Vagina (tissue), 2 donors: ENCODE measurements around the gene PPFIA3. TPM values are rescaled to one million over a fixed set of nuclear protein-coding genes. Genes with fewer than 3 reads are reported as not detected.
A peak's percentile ranks its signal among the peaks of the same experiment; 100 is the strongest.

Experiments used
- DNase-seq, 2 donors: peaks; one replicate each; pipeline ENCODE4 v3.0.0-alpha.2; 2017; ENCODE audit errors: extremely low spot score in 2 of 2
- H3K27ac ChIP-seq: fragments of 200-600 bp; sonication (generic); one replicate; pipeline ENCODE4 v1.5.1; 2019
- H3K27me3 ChIP-seq: fragments of 200-600 bp; sonication (generic); one replicate; pipeline ENCODE4 v1.5.1; 2019
- H3K36me3 ChIP-seq, 2 donors: fragments of 200-600 bp; sonication (generic); one replicate each; pipeline ENCODE4 v1.5.1; 2017 to 2019
- H3K4me1 ChIP-seq: fragments of 200-600 bp; sonication (generic); one replicate; pipeline ENCODE4 v1.5.1; 2019
- H3K4me3 ChIP-seq, 2 donors: fragments of 200-600 bp; sonication (generic); 1 replicate in 1 of 2; 2 replicates in 1 of 2; pipeline ENCODE4 v1.5.1; 2016 to 2019
- H3K9me3 ChIP-seq: fragments of 200-600 bp; sonication (generic); one replicate; pipeline ENCODE4 v1.5.1; 2019
- POLR2A ChIP-seq, 2 donors: fragments of 450-650 bp; IDR thresholded peaks; one replicate each; pipeline ENCODE4 v1.6.1; 2017; ENCODE audit warnings: antibody characterized with exemption in 2 of 2, mild to moderate bottlenecking in 2 of 2, moderate library complexity in 2 of 2
- POLR2AphosphoS5 ChIP-seq, 2 donors: sonication (generic); formaldehyde crosslinking; IDR thresholded peaks; one replicate each; pipeline ENCODE4 v1.9.0; 2017; ENCODE audit warnings: antibody characterized with exemption in 2 of 2, mild to moderate bottlenecking in 2 of 2, low read depth in 1 of 2; ENCODE audit not compliant: insufficient read depth in 1 of 2
- intact Hi-C: fragments of 100-400 bp; cut with DNase I; formaldehyde crosslinking; loops from one replicate; pipeline ENCODE4 v1.15.1; 2023
- total RNA-seq: library from RNA; depleted of rRNA; stranded (reverse); fragments of >200 nt; gene quantifications from one replicate; pipeline ENCODE4 v1.2.3, GENCODE V29; 2016
- TF ChIP-seq, protein P1 (sequence below), 3 experiments: fragments of 450-650 bp in 2 of 3; fragments of 200-600 bp in 1 of 3; sonication (generic) in 1 of 3; IDR thresholded peaks; one replicate each; pipeline ENCODE4 v1.5.1; 2017 to 2019; ENCODE audit warnings: antibody characterized with exemption in 3 of 3, mild to moderate bottlenecking in 2 of 3, moderate library complexity in 2 of 3

The PPFIA3 gene
- total RNA-seq, 1 donor from 2014 or later = 4.7 TPM

DNA sequence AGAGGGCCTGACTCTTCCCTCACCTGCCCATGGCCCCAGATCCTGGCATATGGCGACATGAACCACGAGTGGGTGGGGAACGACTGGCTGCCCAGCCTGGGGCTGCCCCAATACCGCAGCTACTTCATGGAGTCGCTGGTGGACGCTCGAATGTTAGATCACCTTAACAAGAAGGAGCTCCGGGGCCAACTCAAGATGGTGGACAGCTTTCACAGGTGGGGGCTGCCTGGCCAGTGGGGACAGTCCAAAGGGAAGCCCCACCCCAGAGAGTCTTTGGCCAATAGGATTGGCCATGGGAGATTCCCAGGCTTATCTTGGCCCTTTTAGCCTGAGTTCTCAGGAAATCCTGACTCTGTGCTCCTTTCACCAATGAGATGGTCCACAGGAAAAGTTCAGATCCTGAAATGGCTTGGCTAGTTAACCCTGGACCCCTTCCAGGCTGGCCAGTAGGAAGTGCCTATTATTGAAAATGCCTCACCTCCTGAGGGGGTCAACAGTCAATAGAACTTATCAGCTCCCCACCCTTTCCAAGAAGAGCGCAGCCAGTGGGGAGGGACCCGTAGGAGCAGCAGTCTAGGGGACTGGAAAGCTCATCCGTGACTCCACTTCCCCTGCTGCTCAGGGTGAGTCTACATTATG lies 28.8 kb downstream of the PPFIA3 start:
- H3K36me3 ChIP-seq = no peaks in the 10 kb centered on the region
- no peaks in the 10 kb centered on the region for H3K27me3 ChIP-seq
- peak overlapping the region; percentile 66 for H3K27ac ChIP-seq
- no peak for DNase-seq
- TF ChIP-seq POLR2AphosphoS5 (IDR thresholded peaks at IDR 0.05; ENCODE audit: insufficient read depth in 1 of 2, low read depth in 1 of 2) = no peak
- H3K4me3 ChIP-seq = peak overlapping the region; percentile 55 to 84
- intact Hi-C loops = loop anchor here (5.0 to 10.0 kb wide), 2 partner anchors 51 to 153 kb away; partner anchors contain the start of genes GYS1 and RUVBL2
- H3K9me3 ChIP-seq = no peaks in the 10 kb centered on the region
- H3K4me1 ChIP-seq = peaks cover 49% of the 10 kb centered on the region

DNA sequence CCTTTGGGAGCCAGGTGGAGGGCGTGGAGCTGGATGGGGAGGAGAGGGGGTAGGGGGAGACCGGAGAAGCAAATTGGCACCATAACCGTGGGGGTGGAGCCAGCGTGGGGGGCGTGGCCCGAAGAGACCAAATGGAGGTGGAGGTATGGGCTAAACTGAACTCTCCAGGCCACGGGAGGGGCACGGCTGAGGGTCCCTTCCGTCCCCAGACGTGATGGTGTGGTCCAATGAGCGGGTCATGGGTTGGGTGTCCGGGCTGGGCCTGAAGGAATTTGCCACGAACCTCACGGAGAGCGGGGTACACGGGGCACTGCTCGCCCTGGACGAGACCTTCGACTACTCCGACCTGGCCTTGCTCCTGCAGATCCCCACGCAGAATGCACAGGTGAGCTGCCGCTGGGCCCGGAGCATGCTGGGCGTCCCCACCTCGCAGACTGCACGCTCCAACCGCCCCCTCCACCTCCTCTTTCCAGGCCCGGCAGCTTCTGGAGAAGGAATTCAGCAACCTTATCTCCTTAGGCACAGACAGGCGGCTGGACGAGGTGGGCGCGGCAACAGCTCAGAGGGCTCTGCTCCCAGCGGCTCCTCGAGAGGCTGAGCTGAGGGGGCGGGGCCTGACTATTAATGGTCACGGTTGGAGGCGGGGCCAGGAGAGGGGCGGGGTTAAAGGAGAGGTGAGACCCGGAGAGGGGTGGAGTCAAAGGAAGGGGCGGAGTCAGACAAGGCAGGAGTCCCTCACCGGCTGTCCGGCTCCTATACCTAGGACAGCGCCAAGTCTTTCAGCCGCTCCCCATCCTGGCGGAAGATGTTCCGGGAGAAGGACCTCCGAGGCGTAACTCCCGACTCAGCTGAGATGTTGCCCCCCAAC lies 29.7 kb downstream of the PPFIA3 start:
- Histone ChIP-seq H3K27me3 (no peaks in the 10 kb centered on the region), H3K4me1 (peaks cover 48% of the 10 kb centered on the region), H3K9me3 (no peaks in the 10 kb centered on the region), H3K36me3 (no peaks in the 10 kb centered on the region), H3K4me3 (peak overlapping the region; percentile 55 to 84), H3K27ac (peak overlapping the region; percentile 66)
- intact Hi-C loops = loop anchor here (5.0 to 10.0 kb wide), 2 partner anchors 52 to 154 kb away; partner anchors contain the start of genes GYS1 and RUVBL2
- peak in 1 of 2 donors; percentile 51 for TF ChIP-seq POLR2A (IDR thresholded peaks at IDR 0.05)
- TF ChIP-seq, protein P1, sequence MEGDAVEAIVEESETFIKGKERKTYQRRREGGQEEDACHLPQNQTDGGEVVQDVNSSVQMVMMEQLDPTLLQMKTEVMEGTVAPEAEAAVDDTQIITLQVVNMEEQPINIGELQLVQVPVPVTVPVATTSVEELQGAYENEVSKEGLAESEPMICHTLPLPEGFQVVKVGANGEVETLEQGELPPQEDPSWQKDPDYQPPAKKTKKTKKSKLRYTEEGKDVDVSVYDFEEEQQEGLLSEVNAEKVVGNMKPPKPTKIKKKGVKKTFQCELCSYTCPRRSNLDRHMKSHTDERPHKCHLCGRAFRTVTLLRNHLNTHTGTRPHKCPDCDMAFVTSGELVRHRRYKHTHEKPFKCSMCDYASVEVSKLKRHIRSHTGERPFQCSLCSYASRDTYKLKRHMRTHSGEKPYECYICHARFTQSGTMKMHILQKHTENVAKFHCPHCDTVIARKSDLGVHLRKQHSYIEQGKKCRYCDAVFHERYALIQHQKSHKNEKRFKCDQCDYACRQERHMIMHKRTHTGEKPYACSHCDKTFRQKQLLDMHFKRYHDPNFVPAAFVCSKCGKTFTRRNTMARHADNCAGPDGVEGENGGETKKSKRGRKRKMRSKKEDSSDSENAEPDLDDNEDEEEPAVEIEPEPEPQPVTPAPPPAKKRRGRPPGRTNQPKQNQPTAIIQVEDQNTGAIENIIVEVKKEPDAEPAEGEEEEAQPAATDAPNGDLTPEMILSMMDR (IDR thresholded peaks at IDR 0.05) = no peak
- peak; percentile 71 to 72 for TF ChIP-seq POLR2AphosphoS5 (IDR thresholded peaks at IDR 0.05; ENCODE audit: insufficient read depth in 1 of 2, low read depth in 1 of 2)
- no peak for DNase-seq

DNA sequence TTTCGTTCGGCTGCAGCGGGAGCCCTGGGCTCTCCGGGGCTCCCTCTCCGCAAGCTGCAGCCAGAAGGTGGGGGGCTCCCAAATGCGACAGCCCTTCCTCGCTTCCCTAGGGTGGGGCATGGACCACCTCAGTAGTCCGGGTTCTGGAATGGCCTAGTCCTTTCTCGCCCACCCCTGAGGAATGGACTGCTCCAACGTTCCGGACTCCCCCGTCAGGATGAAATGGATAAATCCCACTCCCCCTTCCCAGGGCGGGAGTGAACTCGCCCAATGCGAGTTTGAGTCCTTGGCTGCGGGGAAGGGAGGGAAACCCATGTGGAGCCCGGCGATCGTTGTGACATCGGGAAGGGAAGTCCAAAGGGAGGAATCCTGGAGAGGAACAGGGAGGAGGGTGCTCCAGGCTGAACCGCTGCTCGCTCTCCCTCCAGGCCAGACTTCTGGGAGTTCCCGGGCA lies 30.3 kb downstream of the PPFIA3 start:
- peak overlapping the region; percentile 55 to 84 for H3K4me3 ChIP-seq
- H3K36me3 ChIP-seq = no peaks in the 10 kb centered on the region
- H3K27ac ChIP-seq = peak overlapping the region; percentile 66
- DNase-seq = no peak
- H3K9me3 ChIP-seq = no peaks in the 10 kb centered on the region
- H3K4me1 ChIP-seq = peaks cover 48% of the 10 kb centered on the region
- no peaks in the 10 kb centered on the region for H3K27me3 ChIP-seq
- TF ChIP-seq, protein P1 (IDR thresholded peaks at IDR 0.05) = no peak
- TF ChIP-seq POLR2A (IDR thresholded peaks at IDR 0.05) (no peak), POLR2AphosphoS5 (IDR thresholded peaks at IDR 0.05; ENCODE audit: insufficient read depth in 1 of 2, low read depth in 1 of 2) (no peak)
- intact Hi-C loops = loop anchor here (5.0 to 10.0 kb wide), 2 partner anchors 52 to 155 kb away; partner anchors contain the start of genes GYS1 and RUVBL2

DNA sequence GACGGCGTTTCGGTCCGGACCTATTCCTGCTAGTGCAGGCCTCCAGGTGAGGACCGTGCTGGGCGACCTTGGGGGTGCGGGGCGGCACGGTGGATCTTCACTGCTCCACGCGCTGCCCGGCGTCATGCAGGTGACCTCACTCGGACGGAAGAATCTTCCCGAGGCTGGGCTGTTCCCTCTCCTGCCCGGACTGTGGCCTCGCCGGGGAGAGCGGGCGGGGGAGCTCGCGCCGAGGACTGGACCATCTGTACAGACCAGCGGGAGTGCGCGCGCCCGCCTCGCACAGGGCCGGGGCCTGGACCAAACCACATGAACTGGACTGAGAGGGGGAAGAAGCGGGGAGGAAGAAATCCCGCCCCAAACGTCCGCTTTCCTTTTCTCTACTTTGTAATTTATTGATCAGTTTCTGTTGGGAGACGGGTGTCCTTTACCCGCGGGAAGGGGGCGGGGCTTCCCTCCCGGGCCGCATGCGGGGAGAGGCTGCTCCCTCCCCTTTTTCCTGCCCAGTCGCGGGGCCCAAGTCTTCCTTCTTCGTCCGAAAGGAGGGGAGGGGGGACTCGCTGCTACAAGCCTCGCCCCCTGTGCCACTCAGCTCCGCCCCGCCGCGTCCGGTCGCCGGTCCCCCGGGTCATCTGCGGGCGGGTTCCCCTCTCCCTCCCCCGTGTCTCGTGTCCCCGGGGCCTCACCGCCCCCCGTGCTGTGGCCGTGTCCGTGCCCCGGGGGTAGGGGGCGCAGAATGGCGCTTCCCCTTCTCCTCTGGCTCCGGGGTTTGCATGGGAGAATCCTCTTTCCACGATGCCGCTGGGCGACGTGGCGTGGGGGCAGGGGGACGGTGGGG lies 31.0 kb downstream of the PPFIA3 start:
- peak overlapping the region; percentile 66 for H3K27ac ChIP-seq
- H3K4me3 ChIP-seq = peak overlapping the region; percentile 55 to 84
- no peaks in the 10 kb centered on the region for H3K27me3 ChIP-seq
- DNase-seq = no peak
- H3K36me3 ChIP-seq = no peaks in the 10 kb centered on the region
- TF ChIP-seq POLR2A (IDR thresholded peaks at IDR 0.05) = peak in 1 of 2 donors; percentile 4
- peak; percentile 65 to 66 for TF ChIP-seq POLR2AphosphoS5 (IDR thresholded peaks at IDR 0.05; ENCODE audit: insufficient read depth in 1 of 2, low read depth in 1 of 2)
- TF ChIP-seq, protein P1 (IDR thresholded peaks at IDR 0.05) = no peak
- peaks cover 47% of the 10 kb centered on the region for H3K4me1 ChIP-seq
- H3K9me3 ChIP-seq = no peaks in the 10 kb centered on the region
- intact Hi-C loops = no loop called here

DNA sequence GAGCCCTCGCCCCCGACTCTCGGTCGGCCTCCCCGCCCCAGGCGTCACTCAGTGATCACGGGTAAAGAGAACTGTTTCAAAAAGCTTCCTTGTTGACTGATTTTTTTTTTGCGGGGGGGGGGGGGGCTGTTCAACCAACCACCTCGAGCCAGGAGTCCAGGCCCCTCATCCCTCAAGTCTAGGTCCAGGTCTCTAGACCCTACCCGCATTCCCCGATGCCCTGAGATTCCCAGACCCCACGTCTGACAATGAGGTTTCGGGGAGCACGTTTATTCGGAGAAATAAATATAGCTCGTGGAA lies 31.6 kb downstream of the PPFIA3 start:
- Histone ChIP-seq H3K4me1 (peaks cover 45% of the 10 kb centered on the region), H3K27ac (peak overlapping the region; percentile 66), H3K9me3 (no peaks in the 10 kb centered on the region), H3K36me3 (no peaks in the 10 kb centered on the region), H3K27me3 (no peaks in the 10 kb centered on the region), H3K4me3 (peak overlapping the region; percentile 55 to 84)
- TF ChIP-seq, protein P1 (IDR thresholded peaks at IDR 0.05) = no peak
- no peak for TF ChIP-seq POLR2AphosphoS5 (IDR thresholded peaks at IDR 0.05; ENCODE audit: insufficient read depth in 1 of 2, low read depth in 1 of 2)
- no peak for TF ChIP-seq POLR2A (IDR thresholded peaks at IDR 0.05)
- no peak for DNase-seq
- intact Hi-C loops = no loop called here
